MM.1S (cell line): ENCODE results near the gene PLN.

ENCODE experiments used
- DNase-seq: peaks from one replicate; pipeline ENCODE4 v3.0.0-alpha.2; 2015
- H2AFZ ChIP-seq: fragments of 300-600 bp; sonication (generic); 2 replicates; pipeline ENCODE4 v1.6.0; 2016; ENCODE audit warnings: antibody characterized with exemption, low read length
- H3F3A ChIP-seq: fragments of 300-600 bp; sonication (generic); 2 replicates; pipeline ENCODE4 v1.6.1; 2016; ENCODE audit warnings: mild to moderate bottlenecking, antibody characterized with exemption, low read length, moderate library complexity, mixed read lengths; ENCODE audit not compliant: insufficient read depth
- H3K27ac ChIP-seq: fragments of 300-600 bp; sonication (generic); 2 replicates; pipeline ENCODE4 v1.5.1; 2016; ENCODE audit warnings: mild to moderate bottlenecking, low read length
- H3K27me3 ChIP-seq: fragments of 300-600 bp; sonication (generic); replicated peaks from 2 replicates; pipeline ENCODE4 v1.6.0; 2016; ENCODE audit warnings: low read length; ENCODE audit not compliant: insufficient read depth
- H3K36me3 ChIP-seq: fragments of 300-600 bp; sonication (generic); replicated peaks from 2 replicates; pipeline ENCODE4 v1.6.1; 2016; ENCODE audit warnings: mild to moderate bottlenecking, low read length, mixed read lengths; ENCODE audit not compliant: insufficient read depth
- H3K4me1 ChIP-seq: fragments of 300-600 bp; sonication (generic); 2 replicates; pipeline ENCODE4 v1.6.1; 2016; ENCODE audit warnings: low read length, mixed read lengths
- H3K4me2 ChIP-seq: fragments of 300-600 bp; sonication (generic); 2 replicates; pipeline ENCODE4 v1.6.0; 2016; ENCODE audit warnings: low read depth, low read length
- H3K4me3 ChIP-seq: fragments of 300-600 bp; sonication (generic); 2 replicates; pipeline ENCODE4 v1.5.1; 2016; ENCODE audit warnings: low read length, mixed read lengths
- H3K79me2 ChIP-seq: fragments of 300-600 bp; sonication (generic); 2 replicates; pipeline ENCODE4 v1.6.1; 2016; ENCODE audit warnings: mixed run types, low read length, mixed read lengths
- H3K9ac ChIP-seq: fragments of 300-600 bp; sonication (generic); 2 replicates; pipeline ENCODE4 v1.6.1; 2016; ENCODE audit warnings: low read length, mixed read lengths
- H3K9me2 ChIP-seq: fragments of 300-600 bp; sonication (generic); replicated peaks from 2 replicates; pipeline ENCODE4 v1.6.1; 2016; ENCODE audit warnings: mild to moderate bottlenecking, low read length, mixed read lengths; ENCODE audit not compliant: insufficient read depth
- H3K9me3 ChIP-seq: fragments of 300-600 bp; sonication (generic); replicated peaks from 2 replicates; pipeline ENCODE4 v1.6.1; 2016; ENCODE audit warnings: mild to moderate bottlenecking, low read length, mixed read lengths; ENCODE audit not compliant: insufficient read depth
- H4K20me1 ChIP-seq: fragments of 300-600 bp; sonication (generic); 2 replicates; pipeline ENCODE4 v1.6.1; 2016; ENCODE audit warnings: mild to moderate bottlenecking, low read length, moderate library complexity, mixed read lengths; ENCODE audit not compliant: insufficient read depth
- EZH2 ChIP-seq: fragments of 300-600 bp; sonication (generic); optimal IDR thresholded peaks from 2 replicates; pipeline ENCODE3; 2017; ENCODE audit warnings: low read depth, mild to moderate bottlenecking, antibody characterized with exemption, low read length, mixed read lengths
- EZH2phosphoT487 ChIP-seq: fragments of 300-600 bp; sonication (generic); IDR thresholded peaks from 2 replicates; pipeline ENCODE4 v1.6.1; 2018; ENCODE audit warnings: antibody characterized with exemption, low read length
- TF ChIP-seq, protein P1 (sequence below): fragments of 300-600 bp; sonication (generic); IDR thresholded peaks from 2 replicates; pipeline ENCODE4 v1.5.1; 2016; ENCODE audit warnings: antibody characterized with exemption, low read length, mixed read lengths

The PLN gene

DNA sequence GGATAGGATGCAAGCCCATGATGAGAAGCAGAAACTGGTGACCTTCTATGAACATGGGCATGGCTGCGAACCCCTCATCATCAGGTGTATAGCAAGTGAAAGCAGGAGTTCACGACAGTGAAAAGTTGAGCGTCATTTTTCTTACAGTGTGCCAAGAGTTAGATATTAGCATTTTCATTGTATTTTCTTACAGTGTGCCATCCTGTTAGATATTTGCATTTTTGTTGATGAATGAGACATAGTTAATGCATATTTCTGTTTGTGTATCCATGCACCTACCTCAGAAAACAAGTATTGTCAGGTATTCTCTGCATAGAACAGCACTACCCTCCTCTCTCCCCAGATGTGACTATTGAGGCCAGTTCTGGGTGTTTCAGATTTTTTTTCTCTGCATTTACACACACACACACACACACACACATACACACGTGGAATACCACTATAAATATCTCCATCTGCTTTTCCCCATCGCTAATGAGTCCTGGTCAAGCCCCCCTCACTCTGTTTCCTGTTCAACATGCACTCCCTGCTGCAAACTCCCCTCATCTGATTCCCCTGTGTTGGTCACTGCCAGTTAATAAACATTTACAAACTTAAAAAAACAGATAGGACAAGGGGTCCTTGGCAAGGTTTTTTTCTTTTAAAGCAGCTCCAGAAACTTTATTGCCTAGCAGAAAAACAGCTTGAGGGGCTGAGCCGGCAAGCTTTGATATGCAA is 41.7 kb downstream of the PLN start:
- no peaks in the 10 kb centered on the region for H3K9me3 ChIP-seq
- H3F3A ChIP-seq, result no peaks in the 10 kb centered on the region
- no peaks in the 10 kb centered on the region for H3K4me1 ChIP-seq
- H3K9ac ChIP-seq, result no peak overlapping the region
- H3K4me3 ChIP-seq, result no peak overlapping the region
- H3K27me3 ChIP-seq, result no peaks in the 10 kb centered on the region
- no peaks in the 10 kb centered on the region for H3K79me2 ChIP-seq
- H3K4me2 ChIP-seq, result no peak overlapping the region
- no peak for TF ChIP-seq EZH2phosphoT487
- TF ChIP-seq, protein P1, sequence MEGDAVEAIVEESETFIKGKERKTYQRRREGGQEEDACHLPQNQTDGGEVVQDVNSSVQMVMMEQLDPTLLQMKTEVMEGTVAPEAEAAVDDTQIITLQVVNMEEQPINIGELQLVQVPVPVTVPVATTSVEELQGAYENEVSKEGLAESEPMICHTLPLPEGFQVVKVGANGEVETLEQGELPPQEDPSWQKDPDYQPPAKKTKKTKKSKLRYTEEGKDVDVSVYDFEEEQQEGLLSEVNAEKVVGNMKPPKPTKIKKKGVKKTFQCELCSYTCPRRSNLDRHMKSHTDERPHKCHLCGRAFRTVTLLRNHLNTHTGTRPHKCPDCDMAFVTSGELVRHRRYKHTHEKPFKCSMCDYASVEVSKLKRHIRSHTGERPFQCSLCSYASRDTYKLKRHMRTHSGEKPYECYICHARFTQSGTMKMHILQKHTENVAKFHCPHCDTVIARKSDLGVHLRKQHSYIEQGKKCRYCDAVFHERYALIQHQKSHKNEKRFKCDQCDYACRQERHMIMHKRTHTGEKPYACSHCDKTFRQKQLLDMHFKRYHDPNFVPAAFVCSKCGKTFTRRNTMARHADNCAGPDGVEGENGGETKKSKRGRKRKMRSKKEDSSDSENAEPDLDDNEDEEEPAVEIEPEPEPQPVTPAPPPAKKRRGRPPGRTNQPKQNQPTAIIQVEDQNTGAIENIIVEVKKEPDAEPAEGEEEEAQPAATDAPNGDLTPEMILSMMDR, result no peak
- no peak for TF ChIP-seq EZH2
- no peak overlapping the region for H2AFZ ChIP-seq
- no peaks in the 10 kb centered on the region for H3K36me3 ChIP-seq
- no peak for DNase-seq
- no peak overlapping the region for H3K27ac ChIP-seq
- no peaks in the 10 kb centered on the region for H3K9me2 ChIP-seq
- H4K20me1 ChIP-seq, result no peaks in the 10 kb centered on the region

DNA sequence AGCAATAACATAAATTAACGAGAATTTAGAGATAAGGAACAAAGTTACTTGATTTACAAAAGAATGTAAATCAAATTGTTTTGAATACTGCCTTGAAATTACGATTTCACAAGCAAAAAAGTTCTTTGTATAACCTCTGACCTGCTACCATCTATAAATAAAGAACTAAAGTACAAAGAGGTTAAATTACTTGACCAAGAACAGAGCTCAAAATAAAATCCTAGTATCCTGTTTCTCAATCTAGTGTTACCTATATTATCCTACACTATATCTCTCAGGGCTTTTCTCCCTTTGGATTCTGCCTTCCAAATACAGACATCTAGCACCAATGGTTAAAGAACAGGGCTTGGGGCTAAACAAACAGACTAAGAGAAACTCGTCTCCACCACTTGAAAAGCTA is 43.8 kb downstream of the PLN start:
- H3K9me2 ChIP-seq, result no peaks in the 10 kb centered on the region
- H3K27me3 ChIP-seq, result no peaks in the 10 kb centered on the region
- H3K9ac ChIP-seq, result no peak overlapping the region
- H3K4me3 ChIP-seq, result no peak overlapping the region
- no peaks in the 10 kb centered on the region for H3K79me2 ChIP-seq
- H3F3A ChIP-seq, result no peaks in the 10 kb centered on the region
- H2AFZ ChIP-seq, result no peak overlapping the region
- H4K20me1 ChIP-seq, result no peaks in the 10 kb centered on the region
- no peak overlapping the region for H3K4me2 ChIP-seq
- DNase-seq, result no peak
- H3K4me1 ChIP-seq, result no peaks in the 10 kb centered on the region
- no peaks in the 10 kb centered on the region for H3K36me3 ChIP-seq
- no peaks in the 10 kb centered on the region for H3K9me3 ChIP-seq
- TF ChIP-seq, protein P1, result no peak
- no peak overlapping the region for H3K27ac ChIP-seq

DNA sequence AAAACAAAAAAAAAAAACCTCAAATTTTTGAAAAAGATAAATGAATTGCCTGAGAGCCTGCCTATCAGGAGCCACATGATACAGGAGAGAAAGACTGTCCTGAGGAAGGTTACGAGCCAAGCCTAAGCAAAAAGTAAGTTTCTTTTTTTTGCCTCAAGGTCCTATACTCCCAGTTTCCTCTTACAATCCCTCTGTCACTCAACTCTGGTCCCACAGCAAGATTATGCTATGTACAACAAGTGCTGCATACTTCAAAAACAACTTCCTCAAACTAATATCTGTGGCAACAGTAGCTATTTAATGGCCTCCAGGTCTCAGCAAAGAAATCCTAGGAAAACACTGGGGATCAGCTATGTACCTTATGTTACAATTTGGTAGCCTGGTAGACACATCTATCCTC is 46.8 kb downstream of the PLN start:
- TF ChIP-seq, protein P1, result no peak
- TF ChIP-seq EZH2phosphoT487 (no peak), EZH2 (no peak)

More for the DNA sequence above, 46.8 kb downstream of the PLN start:
- Histone ChIP-seq H3K9ac (no peak overlapping the region), H2AFZ (no peak overlapping the region), H3K4me3 (no peak overlapping the region), H3K4me2 (no peak overlapping the region), H3K27ac (no peak overlapping the region), H3K79me2 (no peaks in the 10 kb centered on the region), H3K9me3 (no peaks in the 10 kb centered on the region), H4K20me1 (no peaks in the 10 kb centered on the region), H3K9me2 (no peaks in the 10 kb centered on the region), H3K27me3 (no peaks in the 10 kb centered on the region), H3K4me1 (no peaks in the 10 kb centered on the region), H3F3A (no peaks in the 10 kb centered on the region), H3K36me3 (no peaks in the 10 kb centered on the region)
- DNase-seq, result no peak
